ENCODE measurements around the gene CMSS1. TPM values are rescaled to one million over a fixed set of nuclear protein-coding genes. Genes with fewer than 3 reads are reported as not detected.

CMSS1 gene
- total and polyA plus RNA-seq, 2 of the 13 experiments (the other 11 are each of a cell fraction or from before 2014, with no cell fraction given), result 6.4 to 48.7 TPM

GRCh38 chr3:100042166-100042981 is 224.7 kb downstream of the CMSS1 start (continued):
- TF ChIP-seq ZNF589 (CRISPR knock-in tag; conservative IDR thresholded peaks at IDR 0.05), result no peak
- no peak for TF ChIP-seq ZNF646 (CRISPR knock-in tag; IDR thresholded peaks at IDR 0.05)
- no peak for TF ChIP-seq DMAP1 (CRISPR knock-in tag; IDR thresholded peaks at IDR 0.05)
- no peak for TF ChIP-seq GFI1 (CRISPR knock-in tag; IDR thresholded peaks at IDR 0.05; ENCODE audit: borderline replicate concordance)
- no peak for TF ChIP-seq TEF (CRISPR knock-in tag; IDR thresholded peaks at IDR 0.05)

Measured in HepG2 (cell line).